Colonic mucosa (tissue), 4 donors: ENCODE measurements around the gene SEMA4C. TPM values are rescaled to one million over a fixed set of nuclear protein-coding genes. Genes with fewer than 3 reads are reported as not detected.
A peak's percentile ranks its signal among the peaks of the same experiment; 100 is the strongest.

Experiments used
- DNase-seq: peaks from one replicate; pipeline ENCODE4 v3.0.0-alpha.2; 2020
- H3K27ac ChIP-seq: fragments of 200-600 bp; one replicate; pipeline ENCODE4 v1.8.0; 2021
- H3K27me3 ChIP-seq: fragments of 200-600 bp; one replicate; pipeline ENCODE4 v1.8.0; 2021
- H3K36me3 ChIP-seq: fragments of 200-600 bp; one replicate; pipeline ENCODE4 v1.8.0; 2021
- H3K4me1 ChIP-seq: fragments of 200-600 bp; one replicate; pipeline ENCODE4 v1.8.0; 2021; ENCODE audit warnings: mild to moderate bottlenecking
- H3K4me3 ChIP-seq: fragments of 200-600 bp; one replicate; pipeline ENCODE4 v1.8.0; 2021
- H3K9ac ChIP-seq, 2 donors: one replicate each; pipeline ENCODE4 v1.7.0; 2013; ENCODE audit warnings: control low read depth in 2 of 2, low read depth in 2 of 2, low read length in 2 of 2
- H3K9me3 ChIP-seq: fragments of 200-600 bp; one replicate; pipeline ENCODE4 v1.8.0; 2021
- intact Hi-C: fragments of 100-400 bp; cut with DNase I; formaldehyde crosslinking; loops from one replicate; pipeline ENCODE4 v1.14.1; 2022
- total RNA-seq, 2 donors: library from RNA; stranded (reverse); fragmentation: NEBNext Ultra II Directional in 1 of 2; extraction: Animal tissue kit (Norgen Biotek cat#: 25700) in 1 of 2; gene quantifications; one replicate each; pipeline ENCODE4 v1.2.1, GENCODE V29; 2021
- TF ChIP-seq, protein P1 (sequence below): fragments of 200-600 bp; IDR thresholded peaks from one replicate; pipeline ENCODE4 v1.8.0; 2022; ENCODE audit warnings: antibody characterized with exemption, mild to moderate bottlenecking
- donor health status: healthy.
- donor health status: DM: no; HTN: no; CAD: no.
- donor health status: DM: no; HTN: no; CAD: no.

SEMA4C gene
- total RNA-seq, 2 donors from 2014 or later: 13.0 to 17.2 TPM

DNA sequence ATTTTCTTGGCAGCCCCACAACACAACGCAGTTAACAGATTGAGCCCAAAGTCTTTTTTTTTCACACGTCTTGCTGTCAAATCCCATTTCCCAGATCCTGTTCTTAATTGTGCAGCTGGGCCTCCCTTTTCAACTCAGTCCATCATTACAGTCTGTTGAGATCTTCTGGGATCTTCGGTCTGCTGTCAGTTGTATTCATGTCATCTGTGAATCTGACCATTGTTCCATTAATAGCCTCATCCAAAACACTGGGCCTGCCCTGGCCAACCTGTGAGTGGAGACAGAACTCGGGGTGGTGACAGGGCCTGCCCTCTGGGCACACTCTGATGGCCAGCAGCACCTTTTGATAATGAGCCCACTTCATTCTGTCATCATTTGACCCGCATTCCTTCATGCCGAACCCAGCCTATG, 39.7 kb upstream of the SEMA4C start:
- H3K9me3 ChIP-seq: no peaks in the 10 kb centered on the region
- no peaks in the 10 kb centered on the region for H3K27me3 ChIP-seq
- H3K4me1 ChIP-seq: no peaks in the 10 kb centered on the region
- TF ChIP-seq, protein P1, sequence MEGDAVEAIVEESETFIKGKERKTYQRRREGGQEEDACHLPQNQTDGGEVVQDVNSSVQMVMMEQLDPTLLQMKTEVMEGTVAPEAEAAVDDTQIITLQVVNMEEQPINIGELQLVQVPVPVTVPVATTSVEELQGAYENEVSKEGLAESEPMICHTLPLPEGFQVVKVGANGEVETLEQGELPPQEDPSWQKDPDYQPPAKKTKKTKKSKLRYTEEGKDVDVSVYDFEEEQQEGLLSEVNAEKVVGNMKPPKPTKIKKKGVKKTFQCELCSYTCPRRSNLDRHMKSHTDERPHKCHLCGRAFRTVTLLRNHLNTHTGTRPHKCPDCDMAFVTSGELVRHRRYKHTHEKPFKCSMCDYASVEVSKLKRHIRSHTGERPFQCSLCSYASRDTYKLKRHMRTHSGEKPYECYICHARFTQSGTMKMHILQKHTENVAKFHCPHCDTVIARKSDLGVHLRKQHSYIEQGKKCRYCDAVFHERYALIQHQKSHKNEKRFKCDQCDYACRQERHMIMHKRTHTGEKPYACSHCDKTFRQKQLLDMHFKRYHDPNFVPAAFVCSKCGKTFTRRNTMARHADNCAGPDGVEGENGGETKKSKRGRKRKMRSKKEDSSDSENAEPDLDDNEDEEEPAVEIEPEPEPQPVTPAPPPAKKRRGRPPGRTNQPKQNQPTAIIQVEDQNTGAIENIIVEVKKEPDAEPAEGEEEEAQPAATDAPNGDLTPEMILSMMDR: no peak
- no peak for DNase-seq
- no peak overlapping the region for H3K27ac ChIP-seq
- no peaks in the 10 kb centered on the region for H3K36me3 ChIP-seq
- H3K4me3 ChIP-seq: no peak overlapping the region
- no peak overlapping the region for H3K9ac ChIP-seq
- intact Hi-C loops: loop anchor here (5.0 kb wide), 1 partner anchor 37 kb away; the partner anchor contains the start of gene SEMA4C

DNA sequence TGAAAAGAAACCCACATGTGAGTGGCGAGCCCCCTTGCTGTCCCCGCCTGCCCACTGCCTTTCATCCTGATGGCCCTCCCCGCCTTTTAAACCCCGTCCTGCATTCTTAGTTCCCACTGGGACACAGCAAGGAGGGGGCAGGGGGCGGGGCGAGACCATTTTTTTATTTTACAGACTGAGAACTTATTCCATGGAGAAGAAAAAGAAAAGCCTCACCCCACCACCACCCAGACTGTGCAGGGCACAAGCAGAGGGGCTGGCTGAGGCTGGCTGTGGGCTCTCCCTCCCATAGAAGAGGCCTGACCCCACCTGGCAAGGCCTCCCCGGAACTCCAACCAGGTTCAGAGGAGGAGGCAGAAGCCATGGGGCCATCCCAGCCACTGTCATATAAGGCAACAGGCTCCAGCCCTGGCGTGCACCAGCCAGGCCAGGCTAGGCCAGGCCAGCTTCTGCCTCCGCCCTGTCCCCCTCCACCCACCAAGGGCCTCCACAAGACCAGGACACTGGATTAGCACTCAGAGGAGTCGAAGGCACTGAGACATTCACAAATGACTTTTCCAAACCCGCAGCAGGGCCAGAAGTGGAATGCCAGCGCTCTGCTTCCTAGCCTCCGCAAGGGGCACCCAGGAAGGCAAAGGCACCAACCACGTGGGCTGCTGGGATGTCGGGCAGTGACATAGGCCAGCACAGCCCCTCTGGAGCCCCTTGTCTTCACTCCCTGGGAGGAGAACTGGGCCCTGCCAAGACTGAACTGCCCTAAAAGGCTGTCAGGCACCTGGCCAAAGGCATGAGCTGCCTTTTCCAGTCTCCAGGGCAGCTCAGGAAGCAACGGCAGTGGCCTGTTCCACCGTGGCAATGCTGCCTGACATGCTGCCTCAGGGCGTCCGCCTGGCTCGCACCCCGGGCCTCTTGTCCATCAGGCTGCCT, 37.5 kb upstream of the SEMA4C start:
- Histone ChIP-seq H3K4me3 (no peak overlapping the region), H3K36me3 (no peaks in the 10 kb centered on the region), H3K9me3 (no peaks in the 10 kb centered on the region), H3K9ac (peak overlapping the region; percentile 16 to 34), H3K27me3 (no peaks in the 10 kb centered on the region), H3K27ac (peak overlapping the region; percentile 69), H3K4me1 (no peaks in the 10 kb centered on the region)
- peak; percentile 52 for DNase-seq
- intact Hi-C loops: no loop called here
- TF ChIP-seq, protein P1: no peak

DNA sequence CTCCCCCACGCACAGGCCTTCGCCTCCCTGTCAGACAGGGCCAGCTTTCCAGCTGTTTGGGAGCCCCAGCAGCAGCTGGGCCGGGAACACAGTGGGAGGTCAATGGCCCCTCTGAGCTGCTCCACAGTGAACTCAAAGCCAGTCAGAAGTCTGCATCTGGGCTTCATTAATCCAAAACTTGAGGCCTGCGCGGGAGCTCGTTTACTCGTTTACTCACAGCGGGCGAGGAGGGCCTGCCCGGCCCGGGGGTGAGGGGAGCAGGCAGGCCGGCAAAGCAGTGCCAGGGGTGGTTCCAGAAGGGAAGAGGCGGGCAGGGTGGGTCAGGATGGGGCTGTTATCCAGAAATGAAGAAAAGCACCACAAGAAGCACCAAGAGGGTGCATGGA, 36.8 kb upstream of the SEMA4C start:
- Histone ChIP-seq H3K36me3 (no peaks in the 10 kb centered on the region), H3K27ac (peak overlapping the region; percentile 69), H3K9me3 (no peaks in the 10 kb centered on the region), H3K4me3 (no peak overlapping the region), H3K9ac (peak overlapping the region; percentile 16 to 34), H3K4me1 (no peaks in the 10 kb centered on the region), H3K27me3 (no peaks in the 10 kb centered on the region)
- TF ChIP-seq, protein P1: no peak
- no peak for DNase-seq
- intact Hi-C loops: no loop called here

DNA sequence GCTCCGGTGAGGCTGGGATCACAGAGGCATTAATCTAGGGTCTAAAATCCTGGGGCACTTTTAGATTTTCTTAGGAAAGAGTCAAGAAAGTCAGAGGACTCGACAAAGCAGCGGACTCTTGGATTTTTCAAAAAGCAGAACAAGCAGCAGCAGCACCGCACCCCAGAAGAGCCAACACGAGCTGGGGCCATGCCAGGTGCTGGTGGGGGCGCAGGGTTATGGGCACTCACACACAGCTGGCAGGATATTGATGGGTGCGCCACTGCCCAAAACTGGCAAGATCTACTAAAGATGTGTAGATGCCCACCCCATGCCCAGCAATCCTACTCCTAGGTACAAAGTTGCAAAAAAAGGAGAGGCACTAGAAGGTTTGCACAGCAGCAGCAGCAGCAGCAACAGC, 33.9 kb upstream of the SEMA4C start:
- Histone ChIP-seq H3K27ac (no peak overlapping the region), H3K27me3 (no peaks in the 10 kb centered on the region), H3K9me3 (no peaks in the 10 kb centered on the region), H3K9ac (no peak overlapping the region), H3K4me3 (no peak overlapping the region), H3K4me1 (no peaks in the 10 kb centered on the region), H3K36me3 (no peaks in the 10 kb centered on the region)
- TF ChIP-seq, protein P1: no peak
- intact Hi-C loops: no loop called here
- no peak for DNase-seq

DNA sequence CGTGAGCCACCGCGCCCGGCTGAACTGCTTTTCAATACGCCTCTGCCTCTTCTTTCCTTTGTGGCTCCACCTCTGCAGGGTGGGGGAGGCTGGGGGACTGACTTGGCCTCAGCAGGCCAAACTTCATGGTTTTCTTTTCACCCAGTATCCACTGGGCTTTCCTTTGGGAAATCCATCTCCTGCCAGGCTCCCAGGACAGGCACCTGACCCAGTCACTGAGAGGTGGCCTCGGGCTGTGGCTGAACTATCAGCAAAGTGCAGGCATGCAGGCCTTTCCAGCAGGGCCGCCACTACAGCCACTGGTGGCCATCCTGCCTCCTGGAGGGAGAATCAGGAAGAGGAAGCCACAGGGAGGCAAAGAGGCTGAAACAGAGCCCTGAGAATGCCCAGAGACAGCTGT, 33.4 kb upstream of the SEMA4C start:
- TF ChIP-seq, protein P1: no peak
- H3K9me3 ChIP-seq: no peaks in the 10 kb centered on the region

More for the DNA sequence above, 33.4 kb upstream of the SEMA4C start:
- intact Hi-C loops: no loop called here
- no peak for DNase-seq
- Histone ChIP-seq H3K4me3 (no peak overlapping the region), H3K9ac (no peak overlapping the region), H3K4me1 (no peaks in the 10 kb centered on the region), H3K27ac (no peak overlapping the region), H3K27me3 (no peaks in the 10 kb centered on the region), H3K36me3 (no peaks in the 10 kb centered on the region)
